ENCODE data around the gene DLG2.

The DLG2 gene

DNA sequence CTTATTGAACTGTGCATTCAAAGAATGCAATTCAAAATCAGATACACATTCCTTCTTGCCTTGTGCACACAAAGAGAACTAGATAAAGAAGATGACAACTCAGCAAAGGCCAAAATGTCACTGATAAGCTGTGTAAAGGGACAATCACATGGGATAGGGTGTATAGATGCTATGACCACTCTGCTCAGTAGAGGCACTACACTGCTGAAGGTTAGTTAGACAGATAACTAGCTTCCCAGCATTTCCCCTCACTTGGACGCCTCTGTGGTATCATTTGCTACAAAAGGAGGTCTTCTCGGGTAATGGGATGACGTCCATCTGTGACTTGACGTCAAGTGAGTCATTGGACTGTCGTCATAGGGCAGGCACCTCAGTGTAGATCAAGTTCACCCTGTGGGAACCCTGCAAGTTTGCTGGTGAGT is 1916.0 kb downstream of the DLG2 start:
- no peak overlapping the region for H2AFZ ChIP-seq (ENCODE audit: low read depth, low read length)

DNA sequence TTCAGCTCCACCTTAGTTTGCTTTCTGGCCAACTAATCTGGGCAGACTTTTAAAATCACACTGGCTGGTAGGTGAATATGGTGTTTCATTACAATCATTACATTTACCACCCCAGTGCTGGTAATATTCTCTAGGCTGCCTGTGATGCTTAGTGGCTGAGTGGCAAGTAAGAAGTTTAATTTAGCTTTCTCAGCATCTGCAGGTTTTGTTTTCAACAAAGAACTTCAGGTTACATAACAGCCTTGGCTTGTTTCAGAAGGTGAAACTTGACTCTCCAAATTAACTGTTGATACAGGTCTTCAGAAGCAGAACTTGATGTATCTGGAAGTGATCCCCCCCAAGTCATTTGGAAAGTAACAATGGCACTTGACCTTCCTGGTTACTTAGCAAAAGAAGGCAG is 1917.7 kb downstream of the DLG2 start:
- Histone ChIP-seq H2AFZ (ENCODE audit: low read depth, low read length) (no peak overlapping the region), H3K9ac (ENCODE audit: low read length) (no peak overlapping the region), H3K9me3 (ENCODE audit: insufficient read depth, low read length) (no peaks in the 10 kb centered on the region), H3K27ac (ENCODE audit: low read length) (no peak overlapping the region), H3K36me3 (replicated peaks; ENCODE audit: low read depth, low read length) (no peaks in the 10 kb centered on the region), H4K20me1 (ENCODE audit: insufficient read depth, low read length) (no peaks in the 10 kb centered on the region), H3K4me1 (ENCODE audit: low read length) (peaks cover 7% of the 10 kb centered on the region), H3K4me3 (ENCODE audit: low read length) (no peak overlapping the region), H3K79me2 (ENCODE audit: low read length) (no peaks in the 10 kb centered on the region), H3K27me3 (ENCODE audit: low read depth, low read length) (no peaks in the 10 kb centered on the region), H3K4me2 (ENCODE audit: low read length) (no peak overlapping the region)
- TF ChIP-seq EZH2phosphoT487 (IDR thresholded peaks at IDR 0.05; ENCODE audit: low read depth), result no peak
- TF ChIP-seq, protein P1, sequence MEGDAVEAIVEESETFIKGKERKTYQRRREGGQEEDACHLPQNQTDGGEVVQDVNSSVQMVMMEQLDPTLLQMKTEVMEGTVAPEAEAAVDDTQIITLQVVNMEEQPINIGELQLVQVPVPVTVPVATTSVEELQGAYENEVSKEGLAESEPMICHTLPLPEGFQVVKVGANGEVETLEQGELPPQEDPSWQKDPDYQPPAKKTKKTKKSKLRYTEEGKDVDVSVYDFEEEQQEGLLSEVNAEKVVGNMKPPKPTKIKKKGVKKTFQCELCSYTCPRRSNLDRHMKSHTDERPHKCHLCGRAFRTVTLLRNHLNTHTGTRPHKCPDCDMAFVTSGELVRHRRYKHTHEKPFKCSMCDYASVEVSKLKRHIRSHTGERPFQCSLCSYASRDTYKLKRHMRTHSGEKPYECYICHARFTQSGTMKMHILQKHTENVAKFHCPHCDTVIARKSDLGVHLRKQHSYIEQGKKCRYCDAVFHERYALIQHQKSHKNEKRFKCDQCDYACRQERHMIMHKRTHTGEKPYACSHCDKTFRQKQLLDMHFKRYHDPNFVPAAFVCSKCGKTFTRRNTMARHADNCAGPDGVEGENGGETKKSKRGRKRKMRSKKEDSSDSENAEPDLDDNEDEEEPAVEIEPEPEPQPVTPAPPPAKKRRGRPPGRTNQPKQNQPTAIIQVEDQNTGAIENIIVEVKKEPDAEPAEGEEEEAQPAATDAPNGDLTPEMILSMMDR (IDR thresholded peaks at IDR 0.05; ENCODE audit: low read depth, low read length), result no peak

More for the DNA sequence above, 1916.0 kb downstream of the DLG2 start:
- Histone ChIP-seq H3K9ac (ENCODE audit: low read length) (no peak overlapping the region), H3K4me2 (ENCODE audit: low read length) (no peak overlapping the region), H3K4me1 (ENCODE audit: low read length) (peaks cover 7% of the 10 kb centered on the region), H3K27me3 (ENCODE audit: low read depth, low read length) (no peaks in the 10 kb centered on the region), H3K9me3 (ENCODE audit: insufficient read depth, low read length) (no peaks in the 10 kb centered on the region), H3K27ac (ENCODE audit: low read length) (no peak overlapping the region), H3K79me2 (ENCODE audit: low read length) (no peaks in the 10 kb centered on the region), H4K20me1 (ENCODE audit: insufficient read depth, low read length) (no peaks in the 10 kb centered on the region), H3K36me3 (replicated peaks; ENCODE audit: low read depth, low read length) (no peaks in the 10 kb centered on the region), H3K4me3 (ENCODE audit: low read length) (no peak overlapping the region)
- TF ChIP-seq, protein P1 (IDR thresholded peaks at IDR 0.05; ENCODE audit: low read depth, low read length), result no peak; the same call in 1 of the 2 replicates
- TF ChIP-seq EZH2phosphoT487 (IDR thresholded peaks at IDR 0.05; ENCODE audit: low read depth), result no peak

DNA sequence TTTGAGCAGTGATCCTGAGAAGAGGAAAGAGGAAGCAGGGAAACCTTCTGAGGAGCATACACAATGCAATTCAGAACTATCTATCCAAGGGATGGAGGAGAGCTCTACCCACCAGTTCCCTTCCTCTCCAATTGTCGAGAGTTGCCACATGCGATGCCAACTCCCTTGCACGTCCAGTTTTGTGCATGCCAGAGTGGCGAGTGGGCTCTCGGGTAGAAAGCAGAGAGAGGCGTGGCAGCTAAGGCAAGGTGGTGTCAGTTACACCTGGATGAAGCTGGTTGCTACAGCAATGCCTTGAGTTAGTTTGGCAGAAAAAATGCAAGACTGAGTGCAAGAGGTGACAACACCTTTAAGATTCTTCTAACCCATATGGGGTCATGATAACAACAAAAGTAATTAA is 1920.6 kb downstream of the DLG2 start:
- H3K4me3 ChIP-seq (ENCODE audit: low read length), result no peak overlapping the region
- TF ChIP-seq, protein P1 (IDR thresholded peaks at IDR 0.05; ENCODE audit: low read depth, low read length), result no peak
- no peak for TF ChIP-seq EZH2phosphoT487 (IDR thresholded peaks at IDR 0.05; ENCODE audit: low read depth)
- H3K9me3 ChIP-seq (ENCODE audit: insufficient read depth, low read length), result no peaks in the 10 kb centered on the region
- no peak overlapping the region for H2AFZ ChIP-seq (ENCODE audit: low read depth, low read length)
- H3K27ac ChIP-seq (ENCODE audit: low read length), result no peak overlapping the region
- H3K9ac ChIP-seq (ENCODE audit: low read length), result no peak overlapping the region
- no peaks in the 10 kb centered on the region for H3K27me3 ChIP-seq (ENCODE audit: low read depth, low read length)
- no peaks in the 10 kb centered on the region for H4K20me1 ChIP-seq (ENCODE audit: insufficient read depth, low read length)
- no peak overlapping the region for H3K4me2 ChIP-seq (ENCODE audit: low read length)
- H3K79me2 ChIP-seq (ENCODE audit: low read length), result no peaks in the 10 kb centered on the region
- H3K4me1 ChIP-seq (ENCODE audit: low read length), result peaks cover 7% of the 10 kb centered on the region
- H3K36me3 ChIP-seq (replicated peaks; ENCODE audit: low read depth, low read length), result no peaks in the 10 kb centered on the region

DNA sequence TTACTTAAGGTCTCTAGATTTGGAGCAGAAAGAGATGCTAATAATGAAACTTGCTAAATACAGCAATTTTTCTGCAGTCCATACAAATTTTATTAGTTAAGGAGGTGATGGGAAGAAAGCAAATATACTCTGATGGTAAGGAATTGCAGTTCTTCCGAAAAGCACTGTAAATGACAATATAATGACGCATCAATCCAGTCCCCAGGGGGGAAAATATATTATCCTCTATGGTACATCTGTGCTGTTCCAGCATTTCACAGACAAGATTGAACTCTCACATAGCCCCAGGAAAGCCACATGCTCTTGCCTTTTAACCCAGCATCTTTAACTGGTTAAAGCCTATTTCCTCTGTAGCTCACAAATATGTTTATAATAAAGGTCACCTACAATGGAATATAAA is 1924.3 kb downstream of the DLG2 start:
- Histone ChIP-seq H3K4me1 (ENCODE audit: low read length) (no peaks in the 10 kb centered on the region), H3K36me3 (replicated peaks; ENCODE audit: low read depth, low read length) (no peaks in the 10 kb centered on the region), H3K79me2 (ENCODE audit: low read length) (no peaks in the 10 kb centered on the region), H3K9me3 (ENCODE audit: insufficient read depth, low read length) (no peaks in the 10 kb centered on the region), H3K4me2 (ENCODE audit: low read length) (no peak overlapping the region), H4K20me1 (ENCODE audit: insufficient read depth, low read length) (no peaks in the 10 kb centered on the region), H3K27me3 (ENCODE audit: low read depth, low read length) (no peaks in the 10 kb centered on the region), H3K9ac (ENCODE audit: low read length) (no peak overlapping the region), H3K4me3 (ENCODE audit: low read length) (no peak overlapping the region), H3K27ac (ENCODE audit: low read length) (no peak overlapping the region), H2AFZ (ENCODE audit: low read depth, low read length) (no peak overlapping the region)
- TF ChIP-seq, protein P1 (IDR thresholded peaks at IDR 0.05; ENCODE audit: low read depth, low read length), result no peak
- no peak for TF ChIP-seq EZH2phosphoT487 (IDR thresholded peaks at IDR 0.05; ENCODE audit: low read depth)
